PFSK-1 (cell line): ENCODE results near the gene SLC26A4.

Source experiments
- FOXP2 ChIP-seq: optimal IDR thresholded peaks from 2 replicates; pipeline ENCODE3; 2011; ENCODE audit warnings: borderline replicate concordance, control low read depth, inconsistent platforms; ENCODE audit not compliant: insufficient read depth; ENCODE audit errors: extremely low read length, extremely low read depth
- POLR2AphosphoS5 ChIP-seq: IDR thresholded peaks from 2 replicates; pipeline ENCODE4 v1.6.1; 2012; ENCODE audit warnings: low read depth, mild to moderate bottlenecking, control low read depth, low read length, moderate library complexity
- REST ChIP-seq, 2 experiments: IDR thresholded peaks; 2 replicates each; pipeline versions ENCODE4 v1.6.1 to v1.8.0; 2011 to 2012; ENCODE audit warnings: low read depth in 2 of 2, low read length in 2 of 2, control low read depth in 1 of 2, inconsistent platforms in 1 of 2, mild to moderate bottlenecking in 1 of 2, moderate library complexity in 1 of 2; ENCODE audit not compliant: insufficient read depth in 1 of 2
- SIN3A ChIP-seq: IDR thresholded peaks from 2 replicates; pipeline ENCODE4 v1.6.1; 2012; ENCODE audit warnings: mild to moderate bottlenecking, low read length, moderate library complexity, borderline replicate concordance; ENCODE audit not compliant: insufficient read depth
- TAF1 ChIP-seq: IDR thresholded peaks from 2 replicates; pipeline ENCODE4 v1.6.1; 2012; ENCODE audit warnings: low read length, control low read depth, borderline replicate concordance; ENCODE audit not compliant: insufficient read depth

- TF ChIP-seq REST (IDR thresholded peaks at IDR 0.05; ENCODE audit: insufficient read depth in 1 of 2, low read depth in 2 of 2, low read length in 2 of 2) (no peak), POLR2AphosphoS5 (no peak), SIN3A (no peak), TAF1 (no peak), FOXP2 (no peak)
Measured at GRCh38 chr7:107613948-107614347, 46.7 kb upstream of the SLC26A4 start.
